Measurements from ENCODE around the gene ASTN2.

- no peak for TF ChIP-seq POLR2A (IDR thresholded peaks at IDR 0.05; ENCODE audit: borderline replicate concordance, extremely low read depth, insufficient read depth, insufficient read length)
- TF ChIP-seq REST (IDR thresholded peaks at IDR 0.05; ENCODE audit: low read depth) = no peak
- TF ChIP-seq EGR1 (IDR thresholded peaks at IDR 0.05; ENCODE audit: low read depth) = no peak
These were observed 404.8 kb downstream of the ASTN2 start for GRCh38 chr9:117010061-117010460.
